Measurements from ENCODE around the gene ZCCHC24.
"Not testable (repeated sequence)": the region's sequence is repeated elsewhere in the genome, so short reads cannot be mapped to it uniquely, and the experiment has no call there.

The ZCCHC24 gene

GRCh38 chr10:79334573-79334972, 110.9 kb downstream of the ZCCHC24 start:
- H3K4me3 ChIP-seq (ENCODE audit: low read depth, low read length): no peak overlapping the region
- TF ChIP-seq, protein P1, sequence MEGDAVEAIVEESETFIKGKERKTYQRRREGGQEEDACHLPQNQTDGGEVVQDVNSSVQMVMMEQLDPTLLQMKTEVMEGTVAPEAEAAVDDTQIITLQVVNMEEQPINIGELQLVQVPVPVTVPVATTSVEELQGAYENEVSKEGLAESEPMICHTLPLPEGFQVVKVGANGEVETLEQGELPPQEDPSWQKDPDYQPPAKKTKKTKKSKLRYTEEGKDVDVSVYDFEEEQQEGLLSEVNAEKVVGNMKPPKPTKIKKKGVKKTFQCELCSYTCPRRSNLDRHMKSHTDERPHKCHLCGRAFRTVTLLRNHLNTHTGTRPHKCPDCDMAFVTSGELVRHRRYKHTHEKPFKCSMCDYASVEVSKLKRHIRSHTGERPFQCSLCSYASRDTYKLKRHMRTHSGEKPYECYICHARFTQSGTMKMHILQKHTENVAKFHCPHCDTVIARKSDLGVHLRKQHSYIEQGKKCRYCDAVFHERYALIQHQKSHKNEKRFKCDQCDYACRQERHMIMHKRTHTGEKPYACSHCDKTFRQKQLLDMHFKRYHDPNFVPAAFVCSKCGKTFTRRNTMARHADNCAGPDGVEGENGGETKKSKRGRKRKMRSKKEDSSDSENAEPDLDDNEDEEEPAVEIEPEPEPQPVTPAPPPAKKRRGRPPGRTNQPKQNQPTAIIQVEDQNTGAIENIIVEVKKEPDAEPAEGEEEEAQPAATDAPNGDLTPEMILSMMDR (IDR thresholded peaks at IDR 0.05; ENCODE audit: low read depth, low read length): no peak

GRCh38 chr10:79333513-79333912, 111.9 kb downstream of the ZCCHC24 start:
- TF ChIP-seq, protein P1 (IDR thresholded peaks at IDR 0.05; ENCODE audit: low read depth, low read length): no peak
- no peak overlapping the region for H3K4me3 ChIP-seq (ENCODE audit: low read depth, low read length)

DNA sequence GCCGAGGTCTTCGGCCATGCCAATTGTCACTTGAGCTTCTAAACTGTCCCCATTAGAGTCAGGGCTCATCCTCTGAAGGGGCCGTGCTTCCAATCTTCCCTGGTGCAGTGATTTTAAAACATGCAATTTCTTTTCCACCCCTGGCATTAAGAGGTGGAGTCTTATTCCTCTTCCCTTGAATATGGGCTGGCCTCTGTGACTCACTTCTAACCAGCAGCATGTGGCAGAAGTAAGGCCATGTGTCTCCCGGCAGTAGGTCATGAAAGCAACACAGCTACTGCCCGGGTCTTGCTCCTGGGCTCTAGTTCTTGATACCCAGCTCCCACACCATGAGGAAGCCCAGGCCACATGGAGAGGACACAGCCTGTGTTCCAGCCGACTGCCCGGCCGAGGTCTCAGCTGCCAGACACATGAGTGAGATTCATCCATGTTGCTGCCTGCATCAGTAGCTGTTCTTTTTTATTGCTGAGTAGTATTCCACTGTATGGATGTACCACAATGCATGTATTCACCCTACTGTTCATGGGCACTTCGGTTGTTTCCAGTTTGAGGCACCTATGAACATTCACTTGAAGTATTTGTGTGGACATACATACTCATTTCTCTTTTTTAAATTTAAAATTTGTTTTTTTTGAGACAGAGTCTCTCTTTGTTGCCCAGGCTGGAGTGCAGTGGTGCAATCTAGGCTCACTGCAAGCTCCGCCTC, 112.7 kb downstream of the ZCCHC24 start:
- H3K4me3 ChIP-seq (ENCODE audit: low read depth, low read length): not testable (repeated sequence)

All from WI38 (cell line).